OCI-LY7 (cell line): ENCODE data around the gene POLA2.

Experiments
- CTCF ChIP-seq: fragments of 200-600 bp; sonication (generic); conservative IDR thresholded peaks from 2 replicates; pipeline ENCODE4 v1.5.1; 2014; ENCODE audit warnings: mild to moderate bottlenecking, antibody characterized with exemption, low read length, moderate library complexity, mixed read lengths
- EZH2phosphoT487 ChIP-seq: fragments of 200-600 bp; sonication (generic); IDR thresholded peaks from 2 replicates; pipeline ENCODE4 v1.6.1; 2018; ENCODE audit warnings: low read depth, borderline replicate concordance, mild to moderate bottlenecking, mixed run types, antibody characterized with exemption, low read length, moderate library complexity, mixed read lengths

GRCh38 chr11:65243797-65244196 lies 18.0 kb upstream of the POLA2 start:
- TF ChIP-seq CTCF (no peak), EZH2phosphoT487 (no peak)
